CD1c-positive myeloid dendritic cell (primary cell): ENCODE measurements around the gene ITGA5.

ENCODE experiments used
- DNase-seq: peaks from one replicate; pipeline ENCODE4 v3.0.0-alpha.2; 2016; ENCODE audit errors: extremely low spot score

ITGA5 gene

DNA sequence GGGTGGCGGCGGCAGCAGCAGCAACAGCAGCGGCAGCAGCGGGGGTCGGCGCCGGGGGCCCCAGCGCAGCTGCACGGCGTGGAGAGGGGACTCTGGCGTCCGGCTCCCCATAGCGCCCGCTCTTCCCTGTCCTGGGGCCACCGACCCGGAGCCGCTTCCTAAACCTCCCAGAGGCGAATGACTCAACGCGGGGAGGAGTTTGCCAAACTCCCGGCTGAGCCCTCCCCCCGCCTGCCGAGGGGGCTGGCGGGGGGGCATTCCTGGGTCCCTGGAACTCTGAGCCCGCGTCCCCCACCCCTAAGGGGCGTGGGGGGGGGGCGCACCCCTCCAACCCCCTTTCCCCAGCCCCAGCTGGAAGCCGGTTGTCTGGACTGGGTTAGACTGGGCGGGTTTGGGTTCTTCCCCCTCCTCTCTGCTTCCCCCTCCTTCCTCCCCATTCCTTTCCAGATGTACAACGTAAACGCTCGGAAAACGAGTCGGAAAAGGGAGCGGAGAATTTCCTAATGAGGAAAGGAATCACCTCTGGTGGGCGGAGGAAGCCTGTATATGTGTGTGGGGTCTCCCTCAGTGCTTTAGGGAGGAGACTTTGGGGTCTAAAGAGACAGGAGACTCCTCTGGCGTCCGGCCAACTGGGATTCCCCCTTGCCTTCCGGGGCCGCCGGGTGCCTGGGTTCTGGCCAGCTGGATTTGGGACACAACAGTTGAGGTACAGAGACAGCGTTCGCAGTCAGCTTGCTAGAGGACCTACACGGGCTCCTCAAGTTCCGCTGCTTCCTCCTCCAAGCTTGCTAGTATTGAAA, at the start of gene ITGA5:
Gene ITGA5, minus strand, starts transcription at position 179 of the 800 bp plus-strand sequence. Its CDS starts 68 bp downstream, at position 111.
- peak; percentile 77 for DNase-seq

DNA sequence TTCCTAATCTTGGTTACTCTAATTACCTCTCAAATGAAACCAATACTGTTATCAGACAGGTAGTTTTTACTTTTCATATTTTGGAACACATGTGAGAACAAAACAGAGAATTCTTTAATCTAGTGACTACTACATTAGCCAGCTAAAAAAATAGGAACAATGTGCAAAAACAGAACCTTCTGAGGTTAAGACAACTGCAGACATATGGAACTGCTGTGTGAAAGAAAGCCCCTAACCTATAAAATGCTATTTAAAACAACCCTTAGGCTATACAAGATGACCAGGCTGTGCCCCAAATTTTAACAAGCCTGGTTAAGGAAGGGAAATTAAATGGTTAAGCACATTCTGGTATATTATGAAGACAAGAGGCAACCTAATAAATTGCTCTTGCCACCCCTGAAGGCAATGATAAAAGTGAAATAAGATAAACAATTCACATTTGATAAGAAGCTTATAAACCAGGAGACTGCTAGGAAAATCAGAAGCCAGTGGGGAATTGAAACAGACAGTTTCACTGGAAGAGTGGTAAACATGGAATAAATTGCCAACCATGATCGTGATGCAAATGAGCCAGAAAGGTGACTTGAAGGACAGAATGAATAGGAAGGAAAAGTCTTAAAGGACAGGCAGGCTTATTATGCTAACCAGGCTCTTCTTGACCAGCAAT, 46.9 kb upstream of the ITGA5 start:
- peak; percentile 13 for DNase-seq

DNA sequence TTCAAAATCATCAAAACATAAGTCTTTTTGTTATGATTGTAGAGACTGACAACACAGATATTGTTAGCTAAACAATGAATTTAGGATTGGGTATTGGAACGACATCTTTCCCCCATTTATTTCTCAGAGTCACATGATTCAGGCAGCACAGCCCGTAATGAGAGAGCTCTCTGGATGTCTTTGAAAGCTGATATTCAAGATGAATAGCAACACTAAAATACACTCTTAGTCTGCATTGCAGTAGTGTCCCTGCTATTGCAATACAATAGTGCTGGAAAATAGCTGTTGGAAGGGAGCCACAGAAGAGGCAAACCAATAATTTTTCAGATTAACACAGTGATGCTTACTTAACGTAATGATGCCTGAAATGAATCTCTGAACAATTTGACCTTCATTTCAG, 44.4 kb upstream of the ITGA5 start:
- no peak for DNase-seq

DNA sequence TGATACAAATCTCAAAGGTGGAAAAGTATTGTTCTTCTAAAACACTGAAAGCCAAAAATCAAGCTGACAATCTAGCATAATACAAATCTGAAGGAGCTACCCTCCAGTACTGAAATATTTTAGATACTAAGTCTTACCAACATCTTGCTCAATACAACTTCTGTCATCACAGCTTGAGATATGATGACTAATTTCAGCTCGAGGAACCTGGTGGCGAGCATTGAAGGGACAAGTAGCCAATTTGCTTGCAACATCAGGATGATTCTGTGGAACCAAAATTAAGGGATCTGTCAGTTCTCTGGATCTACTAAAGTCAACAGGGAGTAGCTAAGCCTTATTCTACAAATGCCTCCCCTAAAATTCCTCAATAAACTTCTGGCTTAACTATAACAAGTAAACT, 44.0 kb upstream of the ITGA5 start:
- DNase-seq = peak; percentile 88

DNA sequence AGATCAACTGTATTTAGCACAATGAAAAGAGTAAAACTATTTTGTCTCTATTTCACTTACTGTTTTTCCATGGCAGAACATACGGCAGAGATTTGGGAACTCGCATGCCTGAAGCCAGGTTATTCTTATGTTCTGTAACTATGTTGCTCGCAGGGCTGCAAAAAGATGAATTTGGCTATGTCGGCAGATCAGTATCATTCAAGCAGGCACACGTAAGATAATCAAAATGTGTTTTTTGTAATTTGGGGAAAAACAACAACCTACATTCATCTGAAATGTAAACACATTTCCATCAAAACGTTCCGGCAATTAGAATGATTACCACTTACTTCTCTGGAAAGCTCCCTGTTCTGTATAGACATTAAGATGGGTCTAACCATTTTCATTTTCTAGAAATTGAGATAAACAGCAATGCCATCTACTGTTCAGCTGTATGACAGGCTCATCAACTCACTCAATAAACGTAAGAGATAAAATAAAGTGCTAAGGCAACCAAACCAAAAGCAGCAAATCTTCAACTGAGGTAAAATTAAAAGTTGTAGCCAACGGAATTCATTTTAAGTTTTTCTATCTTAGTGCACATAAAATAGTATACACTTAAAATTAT, 41.4 kb upstream of the ITGA5 start:
- no peak for DNase-seq

DNA sequence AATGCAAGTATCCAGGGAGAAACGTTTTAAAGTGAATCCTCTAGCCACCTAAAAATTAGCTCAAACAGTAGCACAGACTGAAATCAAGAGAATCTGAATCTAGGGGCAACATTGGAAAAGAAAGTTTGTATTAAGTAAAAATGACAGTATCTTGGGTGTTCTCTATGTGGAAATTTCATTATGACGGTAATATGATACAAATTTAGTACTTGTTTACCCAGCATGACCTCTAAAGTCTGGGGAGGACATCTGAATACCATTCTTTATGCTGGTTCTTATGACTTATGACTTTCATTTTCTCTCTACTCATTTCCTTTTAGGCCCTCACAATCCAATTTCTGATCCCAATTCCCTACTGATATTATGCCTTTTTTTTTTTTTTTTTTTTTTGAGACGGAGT, 40.3 kb upstream of the ITGA5 start:
- no peak for DNase-seq

DNA sequence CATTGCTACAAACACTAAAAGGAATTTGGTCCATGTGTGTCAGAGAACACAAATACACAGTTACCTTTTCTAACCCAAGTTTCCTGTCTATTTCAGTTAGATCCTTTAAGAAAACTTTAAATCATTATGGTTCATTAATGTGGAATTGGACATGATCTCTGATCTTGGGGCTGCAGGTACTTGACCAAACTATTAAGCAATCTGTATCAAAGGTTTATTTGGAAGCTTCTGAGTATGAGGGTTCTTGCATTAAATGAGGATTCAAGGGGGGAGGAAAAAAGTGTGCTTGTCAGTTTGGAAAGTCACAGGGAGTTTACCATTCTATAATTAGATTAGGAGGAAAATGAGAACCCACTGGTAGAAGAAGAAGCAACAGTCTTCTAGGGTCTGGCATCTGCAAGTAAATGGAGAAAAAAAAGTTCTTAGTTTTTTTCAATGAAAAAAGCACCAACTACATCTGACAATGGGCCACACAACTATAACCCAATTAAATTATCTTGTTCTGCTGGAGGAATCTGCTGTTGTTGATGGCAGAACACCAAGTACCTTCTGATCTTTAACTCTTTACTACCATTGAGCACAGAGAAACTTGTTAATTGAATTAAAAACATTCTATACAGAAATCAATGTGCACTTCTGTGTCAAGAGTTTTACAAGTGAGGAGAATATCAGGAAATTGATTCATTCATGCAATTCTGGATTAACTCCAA, 36.8 kb upstream of the ITGA5 start:
- DNase-seq = no peak

DNA sequence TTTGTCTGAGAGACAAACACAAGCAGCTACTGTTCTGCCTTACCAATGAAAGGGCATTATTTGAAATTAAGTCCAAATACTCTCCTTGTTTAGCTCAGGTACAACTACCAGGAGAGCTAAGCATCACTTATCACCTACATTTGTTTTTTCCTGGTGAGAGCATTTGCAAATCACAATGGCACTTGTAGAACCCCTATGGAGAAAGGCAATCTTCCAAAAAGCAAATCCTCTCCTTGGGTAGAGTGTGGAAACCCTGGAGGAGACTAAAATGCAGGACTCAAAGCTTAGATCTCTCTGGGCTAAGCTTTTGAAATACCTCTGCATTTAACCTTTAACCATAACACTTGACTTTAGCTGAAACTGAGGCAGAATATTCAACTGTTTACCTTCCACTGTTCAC, 33.6 kb upstream of the ITGA5 start:
- no peak for DNase-seq

DNA sequence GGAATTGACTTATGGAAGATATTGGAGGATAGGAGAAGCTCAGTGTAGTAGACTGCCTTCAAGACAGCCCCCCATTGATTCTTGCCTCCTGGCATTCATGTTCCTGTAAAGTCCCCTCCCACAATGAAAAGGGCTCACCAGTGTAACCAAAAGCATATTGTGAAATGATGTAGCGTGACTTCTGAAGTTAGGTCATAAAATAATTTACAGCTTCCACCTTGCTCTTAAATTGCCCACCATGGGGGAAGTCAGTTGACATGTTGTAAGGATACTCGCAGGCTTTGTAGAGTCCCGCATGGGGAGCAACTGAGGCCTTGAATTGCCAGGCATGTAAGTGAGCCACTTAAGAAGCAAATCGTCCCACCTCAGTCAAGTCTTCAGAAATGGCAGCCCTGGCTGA, 29.3 kb upstream of the ITGA5 start:
- peak; percentile 60 for DNase-seq

DNA sequence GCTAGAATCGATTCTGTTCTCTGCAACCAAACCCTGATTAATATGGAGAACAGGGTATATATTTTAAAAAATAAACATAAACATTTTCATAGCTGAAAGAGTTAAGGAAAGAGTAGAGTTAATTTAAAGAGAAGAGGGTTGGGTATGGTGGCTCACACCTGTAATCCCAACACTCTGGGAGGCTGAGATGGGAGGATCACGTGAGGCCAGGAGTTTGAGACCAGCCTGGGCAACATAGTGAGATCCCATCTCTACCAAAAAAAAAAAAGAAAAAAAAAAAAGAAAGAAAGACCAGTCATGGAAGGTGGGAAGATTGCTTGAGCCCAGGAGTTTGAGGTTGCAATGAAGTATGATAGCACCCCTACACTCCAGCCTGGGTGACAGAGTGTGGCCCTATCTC, 28.9 kb upstream of the ITGA5 start:
- no peak for DNase-seq

DNA sequence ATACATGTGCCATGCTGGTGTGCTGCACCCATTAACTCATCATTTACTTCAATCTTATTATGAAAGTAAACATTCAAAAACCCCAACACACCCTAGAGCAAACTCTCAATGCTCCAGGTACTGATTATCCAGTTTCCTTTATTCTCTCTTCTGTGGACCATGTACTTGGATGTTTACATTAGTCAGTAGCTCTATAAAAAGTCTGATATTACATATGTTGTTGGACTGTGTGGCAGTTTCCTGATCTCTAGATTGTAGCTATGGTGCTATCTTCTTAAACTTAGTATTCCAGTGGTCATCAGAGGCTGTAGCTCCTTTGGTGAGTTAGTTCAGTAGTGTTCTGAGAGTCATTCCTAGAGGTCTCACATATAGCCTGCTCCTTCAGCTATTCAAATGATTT, 25.1 kb upstream of the ITGA5 start:
- DNase-seq = no peak

DNA sequence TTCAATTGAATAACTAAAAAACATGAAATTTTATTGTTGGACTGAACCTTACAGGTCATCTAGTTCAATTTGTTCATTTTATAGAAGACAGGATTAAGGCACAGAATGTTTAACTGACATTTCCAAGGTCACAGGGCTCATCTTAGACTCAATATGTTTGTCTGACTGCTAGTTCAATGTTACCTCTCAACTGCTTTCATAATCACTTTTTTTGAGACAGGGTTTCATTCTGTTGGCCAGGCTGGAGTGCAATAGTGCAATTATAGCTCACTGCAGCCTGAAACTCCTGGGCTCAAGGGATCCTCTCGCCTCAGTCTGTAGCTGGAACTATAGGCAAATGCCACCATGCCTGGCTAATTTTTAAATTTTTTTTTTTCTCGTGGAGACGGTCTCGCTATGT, 24.4 kb upstream of the ITGA5 start:
- no peak for DNase-seq

DNA sequence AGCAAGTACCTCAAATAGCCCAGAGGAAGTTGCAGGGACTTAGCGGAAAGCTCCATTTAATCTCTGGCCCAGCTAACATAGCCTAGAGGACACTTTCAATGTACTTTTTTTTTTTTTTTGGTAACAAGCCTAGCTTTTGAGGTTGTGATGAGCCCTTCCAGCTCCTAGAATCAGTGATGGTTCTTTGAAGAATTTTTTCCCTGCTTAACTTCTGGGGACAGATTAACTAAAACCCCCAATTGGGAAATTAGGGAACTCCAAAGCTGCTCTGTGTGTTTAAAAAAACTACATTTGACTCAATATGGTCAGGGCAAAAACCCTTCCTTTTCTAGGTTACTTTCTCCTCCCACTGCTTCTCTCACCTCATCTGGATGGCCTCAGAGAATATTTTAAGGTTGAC, 23.9 kb upstream of the ITGA5 start:
- DNase-seq = peak; percentile 27

DNA sequence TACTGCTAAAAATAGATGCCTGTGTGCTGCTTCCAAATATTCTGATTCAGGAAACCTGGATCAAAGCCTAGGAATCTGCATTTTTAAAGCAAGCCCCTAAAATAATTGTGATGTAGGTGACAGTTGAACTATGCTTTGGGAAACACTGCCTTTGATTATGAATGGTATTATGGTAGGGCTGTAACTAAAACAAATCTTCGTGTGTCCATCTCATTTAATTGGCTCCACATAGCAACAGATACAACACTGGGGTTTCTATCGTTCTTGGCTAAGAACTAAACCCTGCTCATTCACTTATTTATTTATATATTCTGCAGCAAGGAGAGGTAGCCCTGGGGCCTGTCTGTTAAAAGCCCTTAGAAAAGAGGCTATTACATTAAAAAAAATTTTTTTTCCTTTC, 23.0 kb upstream of the ITGA5 start:
- DNase-seq = no peak

DNA sequence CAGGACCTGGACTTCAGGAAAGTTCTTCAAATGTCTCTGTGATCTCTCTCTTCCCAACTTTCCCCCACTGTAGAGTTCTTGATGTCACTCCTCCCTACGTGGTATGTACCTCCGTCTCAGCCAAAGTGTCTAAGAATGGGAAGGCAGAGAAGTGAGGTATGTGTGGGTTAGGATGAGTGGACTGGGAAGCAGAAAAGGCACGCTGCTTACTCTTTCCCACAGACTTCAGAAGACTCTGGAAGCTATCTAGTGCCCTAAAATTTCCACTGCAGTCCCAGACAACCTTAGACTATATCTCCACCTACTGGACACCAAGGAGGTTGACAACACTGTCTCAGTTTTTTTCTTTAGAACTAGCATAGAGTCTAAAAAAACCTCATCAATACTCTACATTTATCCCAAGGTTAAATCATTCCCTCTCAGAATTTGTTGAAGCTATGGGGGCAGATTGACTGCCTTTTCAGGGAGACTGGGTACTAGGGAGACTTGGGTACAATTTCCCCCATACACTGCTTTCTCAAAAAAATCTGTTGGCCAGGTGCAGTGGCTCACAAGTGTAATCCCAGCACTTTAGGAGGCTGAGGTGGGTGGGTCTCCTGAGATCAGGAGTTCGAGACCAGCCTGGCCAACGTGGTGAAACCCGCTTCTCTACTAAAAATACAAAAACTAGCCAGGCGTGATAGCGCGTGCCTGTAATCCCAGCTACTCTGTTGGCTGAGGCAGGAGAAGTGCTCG, 20.6 kb upstream of the ITGA5 start:
- DNase-seq = peak; percentile 79

DNA sequence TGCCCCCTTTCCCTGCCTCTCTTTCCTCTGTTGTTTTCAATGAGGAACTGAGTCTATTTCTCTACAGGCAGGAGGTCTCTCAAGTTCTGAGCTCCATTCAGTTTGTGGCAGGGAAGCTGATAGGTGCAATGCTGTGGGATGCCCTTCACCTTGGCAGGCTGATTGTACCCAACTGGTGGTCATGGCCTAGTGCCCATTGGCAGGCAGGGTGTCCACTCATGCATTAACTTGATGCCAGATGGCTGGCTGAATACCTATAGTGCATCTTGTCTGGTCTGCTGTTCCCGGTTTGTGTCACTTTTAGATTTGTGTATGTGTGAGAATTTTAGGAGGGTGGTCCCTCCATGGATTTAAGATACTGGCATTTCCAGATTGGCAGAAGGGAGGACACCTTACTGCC, 20.0 kb upstream of the ITGA5 start:
- no peak for DNase-seq

DNA sequence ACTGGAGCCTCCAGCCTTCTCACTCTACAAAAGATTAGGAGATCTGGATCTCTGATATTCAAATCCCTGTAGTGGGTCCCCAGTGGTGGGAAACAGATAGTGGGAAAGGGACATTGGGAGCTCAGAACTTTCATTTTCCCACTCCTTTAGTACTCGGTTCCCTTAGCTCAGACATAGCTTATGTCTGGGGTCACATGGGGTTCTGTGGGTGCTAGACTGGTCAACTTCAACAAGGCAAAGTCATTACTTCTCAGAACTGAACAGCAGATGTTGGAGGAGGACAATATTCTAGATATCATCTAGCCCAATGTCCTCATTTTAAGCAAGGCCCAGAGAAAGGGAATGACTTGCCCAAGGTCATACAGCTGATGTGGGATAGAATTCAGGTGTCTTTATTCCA, 19.5 kb upstream of the ITGA5 start:
- no peak for DNase-seq

DNA sequence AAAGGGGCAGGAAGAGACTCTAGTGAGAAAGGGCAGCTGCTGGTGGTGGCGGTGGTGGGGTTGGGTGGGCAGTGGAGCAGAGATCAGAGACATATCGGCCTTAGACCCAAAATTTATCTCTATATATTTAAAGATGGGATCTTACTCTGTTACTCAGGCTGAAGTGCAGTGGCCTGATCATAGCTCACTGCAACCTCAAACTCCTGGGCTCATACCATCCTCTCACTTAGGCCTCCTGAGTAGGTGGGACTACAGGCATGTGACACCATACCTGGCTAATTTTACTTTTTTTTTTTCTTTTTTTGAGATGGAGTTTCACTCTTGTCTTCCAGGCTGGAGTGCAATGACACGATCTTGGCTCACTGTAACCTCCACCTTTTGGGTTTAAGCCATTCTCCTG, 18.6 kb upstream of the ITGA5 start:
- no peak for DNase-seq

DNA sequence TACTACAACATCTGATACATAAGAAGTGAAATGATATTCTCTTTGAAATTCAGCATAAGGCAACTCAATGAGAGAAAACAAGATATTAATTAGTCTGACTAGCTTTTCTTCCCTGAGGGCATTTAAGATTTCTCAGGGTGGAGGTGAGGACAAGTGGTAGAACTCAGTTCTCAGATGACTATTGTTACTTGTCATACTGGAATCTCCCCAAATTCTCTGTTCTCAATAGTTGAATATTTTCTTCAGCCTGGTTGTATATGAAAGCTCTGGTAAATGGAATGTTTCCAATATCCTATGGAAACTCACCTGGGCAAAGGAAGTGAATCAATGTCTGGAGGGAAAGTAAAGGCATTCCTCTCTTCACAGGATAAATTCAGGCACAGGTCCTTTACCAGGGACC, 18.2 kb upstream of the ITGA5 start:
- DNase-seq = no peak

DNA sequence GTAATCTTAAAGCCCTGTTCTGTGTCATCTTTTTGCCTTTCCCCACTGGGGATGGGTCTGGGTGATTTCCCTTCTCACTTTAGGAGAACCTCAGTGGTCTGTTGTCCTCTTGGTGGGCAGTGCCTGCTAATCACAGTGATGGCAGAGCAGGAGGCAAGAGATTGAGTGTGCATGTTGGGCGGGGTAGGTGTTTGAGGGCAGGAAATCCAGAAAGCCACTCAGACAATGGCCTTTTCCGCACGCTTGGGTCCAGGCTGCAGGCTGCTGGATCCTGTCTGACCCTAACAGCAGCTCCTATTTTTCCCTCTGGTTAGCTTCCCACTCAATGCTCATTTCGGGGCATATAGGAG, 13.7 kb upstream of the ITGA5 start:
- DNase-seq = no peak

DNA sequence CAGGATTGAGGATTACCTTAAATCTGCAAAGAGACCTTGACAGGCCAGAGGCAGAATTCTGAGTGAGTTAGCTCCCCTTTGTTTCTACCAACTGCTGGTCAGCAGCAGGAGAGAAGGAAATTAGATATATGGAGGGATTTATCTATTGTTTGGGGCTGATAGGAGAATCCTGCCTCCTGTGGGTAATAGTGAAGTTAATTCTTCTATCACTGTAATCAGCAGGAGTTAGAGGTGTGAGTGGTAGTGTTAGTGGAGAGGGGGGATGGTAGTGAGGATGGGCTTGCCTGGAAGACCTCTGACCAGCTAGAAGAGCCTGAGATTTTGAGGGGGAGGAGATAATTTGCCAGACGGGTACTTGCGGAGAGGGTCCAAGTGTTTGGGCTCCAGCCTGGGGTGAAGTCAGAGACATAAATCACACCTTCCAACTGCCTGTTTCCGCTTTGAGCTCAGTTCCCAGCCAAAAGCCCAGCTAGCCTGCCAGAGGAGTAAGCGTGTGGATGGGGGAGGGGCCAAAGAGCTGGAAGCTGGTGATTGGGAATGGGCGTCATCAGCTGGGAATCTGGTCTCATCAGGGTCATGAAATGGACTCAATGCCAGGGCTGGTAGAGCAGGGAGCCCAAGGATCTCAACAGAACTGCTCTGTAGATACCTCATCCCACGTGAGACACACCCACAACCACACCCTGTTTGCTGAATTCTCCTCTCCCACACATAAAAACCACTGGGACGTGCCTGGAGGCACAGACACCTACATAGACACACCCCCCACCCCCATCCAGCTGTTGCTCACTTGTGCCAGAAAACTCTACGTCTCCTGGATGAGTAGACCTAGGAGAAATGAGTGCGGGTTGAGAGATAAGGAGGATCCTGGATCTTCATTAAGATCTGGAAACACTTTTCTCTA, 13.1 kb upstream of the ITGA5 start:
- peak; percentile 63 for DNase-seq
